NCI-H1048 (cell line): ENCODE results near the gene SRGAP2C.
"Not testable (repeated sequence)": the region's sequence is repeated elsewhere in the genome, so short reads cannot be mapped to it uniquely, and the experiment has no call there.

Experiments used
- DNase-seq: peaks from one replicate; lab custom pipeline; 2025; lab: John Stamatoyannopoulos, UW

The SRGAP2C gene

DNA sequence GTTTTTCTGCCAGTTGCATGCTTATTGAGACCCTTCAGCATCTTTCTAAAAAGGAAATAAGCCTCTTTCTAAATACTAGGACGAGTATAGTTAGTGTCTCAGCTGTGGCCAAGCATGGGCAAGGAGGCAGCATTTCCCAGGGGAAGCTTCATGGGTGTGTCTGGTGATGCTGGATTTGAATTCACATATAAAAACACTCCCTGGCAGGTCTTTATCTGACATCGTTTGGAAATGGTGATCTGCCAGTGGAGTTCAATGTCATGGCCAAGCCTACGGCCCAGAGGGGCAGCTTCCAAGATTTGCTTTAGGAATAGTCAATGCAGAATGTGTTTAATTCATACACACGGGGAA is 94.7 kb downstream of the SRGAP2C start:
- not testable (repeated sequence) for DNase-seq

DNA sequence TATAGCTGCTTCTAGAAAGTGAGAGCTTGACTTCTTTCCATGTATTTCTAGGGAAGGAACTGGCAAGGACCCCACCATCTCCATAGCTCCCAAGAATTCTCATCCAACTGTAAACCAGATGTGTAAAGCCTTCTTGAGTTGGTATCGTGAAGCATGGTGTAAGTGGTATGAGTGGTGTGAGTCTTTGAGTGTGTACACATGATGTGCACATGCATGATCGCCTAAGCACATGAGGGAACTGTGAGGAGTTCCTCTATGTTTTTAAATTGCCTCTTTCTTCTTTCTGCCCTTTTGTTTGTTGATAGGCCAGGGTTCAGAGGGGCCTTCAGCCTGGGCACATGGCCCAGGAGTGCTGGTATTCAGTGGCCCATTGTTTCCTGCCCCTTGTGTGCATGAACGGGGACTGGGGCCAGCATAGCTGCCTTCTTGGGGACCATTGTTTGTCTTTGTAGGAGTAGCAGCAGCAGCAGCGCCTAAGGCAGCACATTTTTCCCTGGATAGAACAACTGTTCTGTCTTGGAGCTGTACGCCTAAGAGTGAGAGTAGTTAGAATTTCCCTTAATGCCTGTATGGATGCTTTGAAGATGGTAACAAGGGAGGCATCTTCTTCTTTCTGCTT is 96.0 kb downstream of the SRGAP2C start:
- DNase-seq = not testable (repeated sequence)

DNA sequence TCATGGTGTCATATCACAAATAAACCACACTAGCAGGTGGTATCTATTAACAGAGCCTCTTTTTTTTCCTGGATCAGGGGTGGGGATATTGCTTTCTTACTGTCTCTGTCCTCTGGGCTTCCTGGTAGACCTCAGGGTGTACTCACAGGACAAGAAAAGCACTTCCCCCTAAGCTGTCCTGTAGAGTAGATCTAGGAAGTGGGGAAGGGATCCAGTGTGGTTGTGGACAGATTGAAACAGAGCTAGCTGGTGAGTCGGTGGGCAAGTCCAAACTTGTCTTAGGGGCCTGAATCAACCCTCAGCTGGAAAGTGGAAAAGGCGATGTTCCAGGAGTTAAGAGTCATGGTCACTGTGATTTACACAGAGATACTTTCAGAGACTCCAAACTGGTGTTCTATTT is 96.7 kb downstream of the SRGAP2C start:
- DNase-seq = not testable (repeated sequence)

DNA sequence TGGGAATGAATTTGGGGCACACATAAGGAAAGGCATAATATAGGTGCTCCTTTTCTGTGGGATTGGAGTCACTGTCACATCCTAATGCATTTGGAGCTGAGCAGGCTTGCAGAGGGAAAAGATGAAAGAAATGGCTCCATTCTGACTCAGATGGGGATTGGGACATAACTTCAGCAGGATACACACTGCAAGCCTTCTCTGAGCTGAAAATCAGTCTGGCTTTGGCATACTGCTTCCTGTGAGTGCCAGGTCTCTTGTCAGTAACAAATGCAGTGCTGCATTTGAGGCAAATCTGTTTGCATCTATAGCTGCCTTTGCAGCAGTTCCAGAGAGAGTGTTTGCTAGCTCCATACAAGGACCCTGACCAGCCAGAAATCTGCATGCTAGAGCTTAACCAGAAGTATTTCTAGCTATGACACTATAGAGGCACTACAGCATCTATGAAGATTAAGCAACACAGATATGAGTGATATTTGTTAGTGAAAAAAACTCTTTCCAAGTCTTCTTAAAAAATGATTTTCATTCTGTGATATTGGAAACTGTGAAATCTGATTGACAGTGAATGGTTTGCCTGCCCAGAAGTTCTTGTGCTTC is 98.9 kb downstream of the SRGAP2C start:
- not testable (repeated sequence) for DNase-seq

DNA sequence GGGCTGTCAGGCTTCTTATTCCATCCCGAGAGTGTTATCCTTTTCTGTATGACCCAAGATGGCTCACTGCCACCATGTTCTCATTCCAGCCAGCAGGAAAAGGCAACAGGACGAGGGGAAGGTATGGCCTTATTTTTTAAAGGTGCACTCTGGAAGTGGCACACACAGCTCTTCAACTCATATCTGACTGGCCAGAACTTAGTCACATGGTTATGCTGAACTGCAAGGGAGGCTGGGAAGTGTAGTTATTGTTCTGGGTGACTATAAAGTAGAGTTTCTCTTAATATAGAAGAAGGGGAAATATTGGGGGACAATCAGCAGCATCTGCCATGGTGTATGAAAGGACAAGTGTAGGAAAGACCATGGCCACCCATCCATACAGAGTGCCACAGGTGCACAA is 107.8 kb downstream of the SRGAP2C start:
- DNase-seq = not testable (repeated sequence)

DNA sequence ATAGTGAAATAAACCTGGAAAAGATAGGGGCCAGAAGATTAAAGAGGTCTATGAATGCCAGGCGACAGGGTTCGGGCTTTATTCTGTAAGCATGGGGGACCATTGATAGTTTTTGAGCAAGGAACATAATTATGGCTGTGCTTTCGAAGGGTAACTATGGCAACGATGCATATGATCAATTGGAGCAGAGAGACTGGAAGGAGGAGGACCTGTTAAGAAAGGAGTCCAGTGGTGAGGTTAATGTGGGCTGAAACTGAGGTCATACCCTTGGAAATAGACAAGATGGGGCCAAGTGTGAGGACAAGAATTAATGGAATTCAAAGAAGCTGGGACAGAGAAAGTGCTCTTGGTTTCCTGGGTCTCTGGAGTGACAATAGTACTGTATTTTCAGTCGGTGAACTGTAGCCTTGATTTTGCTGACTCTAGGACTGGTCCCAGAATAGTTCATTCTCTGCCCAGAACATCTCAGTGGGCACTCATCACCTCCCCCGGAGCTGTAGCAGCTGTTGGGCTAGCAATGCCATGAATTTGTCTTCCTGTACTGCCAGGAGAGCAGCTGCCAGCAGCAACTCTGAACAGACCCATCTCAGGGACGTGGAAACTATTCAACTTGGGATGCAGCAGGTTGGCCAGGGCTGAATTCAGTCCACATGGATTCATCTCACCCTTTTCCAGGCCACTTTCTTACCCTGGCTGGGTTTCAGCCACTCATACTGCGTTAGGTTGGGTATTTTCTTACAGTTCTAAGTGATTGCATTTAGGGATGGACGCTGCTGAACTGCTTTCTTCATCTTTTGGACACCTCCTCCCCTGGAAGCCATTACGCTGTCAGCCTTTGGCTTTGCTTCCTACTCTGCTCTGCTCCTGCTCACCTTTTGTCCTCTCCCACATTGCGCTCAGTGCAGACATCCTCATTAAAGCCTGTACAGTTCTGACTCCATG is 108.8 kb downstream of the SRGAP2C start:
- not testable (repeated sequence) for DNase-seq

DNA sequence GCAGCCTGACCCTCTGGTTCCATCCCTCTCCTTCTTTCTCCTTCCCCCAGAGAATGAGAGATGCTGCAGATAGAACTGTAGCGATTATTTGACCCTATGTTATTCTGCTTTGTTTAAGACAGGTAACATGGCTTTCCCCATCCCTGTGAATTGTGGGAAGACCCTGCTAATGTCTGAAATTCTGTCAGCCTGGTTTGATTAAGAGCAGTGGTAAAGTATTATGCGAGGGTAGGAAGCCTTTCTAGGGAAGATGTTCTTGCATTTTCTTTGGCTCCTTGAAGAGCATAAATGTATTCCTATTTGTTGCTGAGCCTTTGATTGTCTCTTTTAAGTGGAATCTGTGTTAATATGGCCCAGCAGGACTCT is 109.4 kb downstream of the SRGAP2C start:
- not testable (repeated sequence) for DNase-seq

DNA sequence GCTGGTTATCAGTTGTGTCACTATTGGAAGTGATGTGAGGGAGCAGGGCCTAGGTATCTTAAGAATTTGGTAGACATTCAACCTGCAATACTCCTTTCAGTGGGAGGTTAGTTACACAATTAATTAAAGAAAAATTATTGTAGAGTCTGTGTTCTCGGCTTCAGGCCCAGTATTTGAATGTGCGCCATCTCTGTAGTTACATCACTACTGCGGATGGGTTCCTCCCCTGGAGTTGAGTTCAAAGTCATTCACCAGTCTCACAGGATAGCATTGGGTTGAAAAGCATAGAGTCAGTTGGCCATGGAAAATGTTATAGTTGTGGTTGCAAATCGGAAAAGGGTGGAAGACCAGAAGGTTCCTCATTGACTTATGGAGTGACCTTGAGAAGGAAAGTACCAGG is 111.8 kb downstream of the SRGAP2C start:
- not testable (repeated sequence) for DNase-seq

DNA sequence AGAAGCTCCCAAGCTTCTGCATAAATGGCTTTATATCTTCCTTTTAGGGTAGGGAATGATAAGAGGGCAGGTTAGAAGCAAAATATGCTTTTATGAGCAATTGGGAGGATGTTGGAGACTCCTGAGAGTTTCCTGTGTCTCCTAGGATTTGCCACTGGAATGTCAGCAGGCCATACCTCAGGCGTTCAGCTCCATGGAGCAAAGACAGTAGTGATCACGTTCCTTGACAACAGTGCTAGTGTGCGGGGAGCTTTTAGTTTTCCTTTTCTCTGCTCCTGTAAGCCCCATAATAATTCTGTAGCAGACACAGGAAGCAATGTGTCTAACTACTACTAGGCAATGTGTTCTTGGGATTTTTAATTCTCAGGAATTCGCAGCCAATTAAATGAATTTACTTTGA is 113.8 kb downstream of the SRGAP2C start:
- not testable (repeated sequence) for DNase-seq

DNA sequence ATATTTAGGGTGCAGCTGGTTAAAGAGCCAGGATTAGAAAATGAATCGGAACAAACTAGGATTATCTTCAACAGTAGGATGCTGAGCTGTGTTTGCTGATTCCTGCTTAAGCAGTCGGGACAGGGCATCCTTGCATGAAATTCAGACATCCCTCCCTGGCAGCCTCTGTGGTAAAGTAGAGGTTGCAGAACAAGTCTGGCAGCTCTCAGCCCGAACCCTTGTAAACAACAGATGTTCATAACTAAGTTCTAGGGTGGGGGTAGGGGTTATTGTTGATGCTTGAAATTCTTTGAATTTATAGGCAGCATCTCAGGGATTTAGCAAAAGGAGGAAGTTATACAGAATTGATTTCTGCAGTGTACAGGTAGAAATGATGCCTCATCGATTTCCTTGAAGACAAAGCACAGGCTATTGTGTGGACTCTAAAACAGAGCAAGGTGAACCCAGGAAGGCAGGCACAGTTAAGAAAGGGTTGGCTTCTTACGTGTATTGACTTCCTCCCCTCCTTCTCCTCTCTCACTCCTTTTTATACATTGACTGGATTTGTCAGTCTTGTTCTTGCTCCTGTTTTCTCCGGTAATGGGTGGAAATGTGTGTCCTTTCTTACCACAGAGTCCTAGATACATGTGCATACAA is 114.9 kb downstream of the SRGAP2C start:
- not testable (repeated sequence) for DNase-seq

DNA sequence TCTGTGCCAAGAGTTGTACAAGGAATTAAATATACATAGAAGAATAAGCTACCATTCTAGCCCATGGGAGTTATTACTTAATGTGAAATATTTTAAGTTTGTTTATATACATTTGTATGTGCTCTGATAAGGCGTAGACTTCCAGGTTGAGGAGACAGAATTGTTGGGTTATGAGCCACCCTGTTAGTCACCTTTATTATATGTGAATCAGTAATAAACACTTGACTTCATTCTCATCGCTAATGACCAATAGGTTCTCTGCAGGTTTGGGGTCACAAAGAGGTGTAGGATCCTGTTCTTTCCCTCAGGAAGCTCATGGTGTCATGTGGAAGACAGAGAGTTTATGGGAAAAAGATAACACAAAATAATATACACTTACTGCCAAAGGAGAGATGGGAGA is 117.1 kb downstream of the SRGAP2C start:
- DNase-seq = not testable (repeated sequence)

DNA sequence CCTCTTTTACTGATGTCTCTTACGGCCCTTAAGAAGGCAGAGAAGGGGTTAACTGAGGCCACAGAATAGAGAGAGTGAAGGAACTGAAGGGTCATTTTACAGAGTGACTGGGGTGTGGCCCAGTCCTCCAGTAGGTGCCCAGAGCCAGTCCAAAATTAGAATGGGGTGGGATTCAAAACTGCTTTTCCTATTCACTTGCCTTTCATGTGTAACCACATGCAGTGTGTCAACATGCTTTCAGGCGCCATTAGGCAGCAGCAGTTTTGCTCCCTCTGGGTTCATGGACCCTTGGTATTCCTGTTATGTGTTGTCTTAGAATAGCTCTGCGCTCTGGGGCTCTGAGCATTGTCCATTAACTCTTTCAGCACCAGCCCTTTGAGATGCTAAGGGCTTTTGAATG is 123.0 kb downstream of the SRGAP2C start:
- DNase-seq = not testable (repeated sequence)

DNA sequence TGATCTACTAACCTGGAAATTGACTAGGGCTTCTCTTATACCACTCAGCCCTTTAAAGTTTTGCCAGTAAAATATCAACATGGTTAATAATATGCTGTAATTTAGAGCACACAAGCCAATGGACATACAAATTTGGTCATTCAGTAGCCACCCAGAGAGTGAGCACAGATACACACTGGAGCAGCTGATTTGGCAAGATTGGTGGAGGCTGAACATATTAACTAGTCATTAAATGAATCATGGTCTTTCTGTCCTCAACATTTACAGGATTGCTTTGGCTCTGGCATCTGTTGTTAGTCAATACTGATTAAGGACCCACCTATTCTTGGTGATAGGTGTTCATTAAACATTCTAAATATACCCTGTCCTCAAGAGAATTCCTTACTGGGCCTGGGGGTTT is 130.7 kb downstream of the SRGAP2C start:
- DNase-seq = not testable (repeated sequence)

DNA sequence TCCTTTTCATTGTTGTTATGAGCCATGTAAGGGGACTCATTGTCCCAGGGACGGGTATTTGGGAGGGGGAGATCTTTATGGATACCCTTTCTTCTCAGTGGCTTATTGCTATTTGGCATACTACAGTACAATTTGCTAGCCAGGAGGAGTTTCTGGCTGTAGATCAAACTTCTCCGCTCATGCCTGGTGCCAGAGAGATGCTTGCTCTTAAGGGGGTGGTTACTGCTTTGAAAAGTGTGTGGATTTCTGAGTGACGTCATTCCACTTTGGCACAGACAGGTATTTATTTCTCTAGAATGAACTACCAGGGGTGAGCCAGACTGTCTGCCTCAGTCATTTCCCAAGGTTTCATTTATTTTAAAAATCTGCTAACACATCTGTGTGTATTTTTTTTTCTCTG is 131.3 kb downstream of the SRGAP2C start:
- not testable (repeated sequence) for DNase-seq

DNA sequence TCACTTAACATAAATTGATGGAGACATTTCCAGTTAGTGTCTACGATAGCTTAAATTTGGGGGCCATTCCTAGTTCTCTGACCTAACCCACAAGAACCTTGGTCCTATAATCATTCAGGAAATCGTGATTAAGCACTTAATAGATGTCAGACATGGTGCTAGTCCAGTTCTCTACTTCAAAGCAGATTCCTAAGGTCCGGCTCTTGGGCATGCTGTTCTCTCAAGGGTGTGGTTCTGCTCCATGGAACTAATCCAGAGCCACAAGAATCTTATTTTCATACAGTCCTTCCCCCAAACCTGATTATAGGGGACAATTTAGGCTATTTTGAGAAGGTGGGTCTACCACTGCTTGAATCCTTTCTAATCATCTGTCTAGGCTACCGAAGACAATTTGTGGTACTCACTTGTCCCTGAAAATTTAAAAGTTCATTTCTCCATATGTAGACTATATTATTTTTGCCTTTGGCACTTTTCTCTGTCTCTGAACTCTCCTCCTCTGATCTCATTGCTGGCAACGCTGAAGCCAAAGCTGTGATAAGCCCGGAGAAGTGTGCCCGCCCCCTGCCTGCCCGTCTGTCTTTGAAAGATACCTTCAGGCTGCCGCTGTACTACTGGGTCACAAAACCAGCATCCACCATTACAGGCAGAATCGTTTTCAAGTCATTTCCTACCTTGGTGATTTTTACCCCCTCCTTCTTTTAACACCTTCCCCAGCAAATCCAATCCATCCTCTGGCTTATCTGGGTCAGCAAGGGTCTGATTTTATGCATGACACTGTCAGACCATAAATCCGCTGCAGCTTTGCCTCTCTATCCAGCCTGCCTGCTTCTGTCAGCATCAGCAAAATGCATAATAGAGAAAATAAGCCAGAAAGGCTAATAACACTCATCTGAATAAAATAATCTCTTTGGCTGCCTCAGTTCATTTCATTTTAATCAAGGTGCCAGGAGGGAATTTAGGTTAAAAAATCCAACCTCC is 133.0 kb downstream of the SRGAP2C start:
- DNase-seq = not testable (repeated sequence)

DNA sequence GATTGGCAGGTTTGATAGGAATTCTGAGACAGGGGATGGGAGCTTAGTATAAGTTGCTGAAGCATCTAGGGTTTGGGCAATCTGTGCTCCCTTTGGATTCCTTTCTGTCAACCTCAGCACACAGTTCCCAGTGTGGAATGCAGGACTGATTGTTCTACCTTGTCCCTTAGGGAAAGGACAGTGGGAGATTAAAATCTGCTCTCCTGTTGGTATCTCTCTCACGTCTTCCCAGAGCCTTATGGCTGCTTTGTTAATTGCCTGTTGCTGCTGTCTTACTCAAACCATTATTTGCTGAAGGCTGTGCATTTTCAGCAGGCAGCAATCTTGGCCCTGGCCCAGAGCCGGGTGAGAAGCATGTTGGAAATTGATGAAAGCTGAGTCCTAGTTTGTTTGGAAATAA is 133.9 kb downstream of the SRGAP2C start:
- not testable (repeated sequence) for DNase-seq

DNA sequence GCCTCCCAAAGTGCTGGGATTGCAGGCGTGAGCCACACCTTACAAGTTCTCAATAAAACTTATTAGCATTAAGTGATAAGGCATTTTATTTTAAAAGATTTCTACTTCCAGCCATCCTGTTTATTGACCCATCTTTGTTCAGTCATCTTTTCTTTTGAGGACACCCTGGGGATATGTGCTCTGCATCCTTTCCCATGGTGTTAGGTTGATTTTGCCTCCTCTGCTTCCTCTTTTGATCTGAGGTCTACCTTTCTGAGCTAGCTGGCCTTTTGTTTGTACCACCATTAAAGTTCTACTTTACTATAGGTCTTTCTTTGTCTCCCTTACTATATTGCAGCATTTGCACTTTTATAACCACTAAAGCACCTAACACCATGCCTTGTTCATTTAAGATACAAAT is 136.9 kb downstream of the SRGAP2C start:
- DNase-seq = not testable (repeated sequence)

DNA sequence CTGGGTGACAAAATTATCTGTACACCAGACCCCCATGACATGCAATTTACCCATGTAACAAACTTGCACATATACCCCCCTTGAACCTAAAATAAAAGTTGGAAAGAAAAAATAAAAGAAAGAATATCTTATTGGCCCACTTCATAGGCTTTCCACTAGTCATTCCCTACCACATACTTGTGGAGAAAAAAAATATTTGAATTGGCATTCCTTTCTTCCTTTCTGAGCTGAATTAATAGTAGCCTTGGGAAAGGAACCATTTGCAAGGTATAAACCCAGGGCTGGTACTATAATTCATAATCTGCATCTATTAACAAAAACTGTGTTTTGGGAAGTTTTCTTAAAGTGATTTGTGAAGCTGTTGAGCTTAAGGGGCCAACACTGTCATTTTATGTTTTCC is 140.0 kb downstream of the SRGAP2C start:
- DNase-seq = not testable (repeated sequence)

DNA sequence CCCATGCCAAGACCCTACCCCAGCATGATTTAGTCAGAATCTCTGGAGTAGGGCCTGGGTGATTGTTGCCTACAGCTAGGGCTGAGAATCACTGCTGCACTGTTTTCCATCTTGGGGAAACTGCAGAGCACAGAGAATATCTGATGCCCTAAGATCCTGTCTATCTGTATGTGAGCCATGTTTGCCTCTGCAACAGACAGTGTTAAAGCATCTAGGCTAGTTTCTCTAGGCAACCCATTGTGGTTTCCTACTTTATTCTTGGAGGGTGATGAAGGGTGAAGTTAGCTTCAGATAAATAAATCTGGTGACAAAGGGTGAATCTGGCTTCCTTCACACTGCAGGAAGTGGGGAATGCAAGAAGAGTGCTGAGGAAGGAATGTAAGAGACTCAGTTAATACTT is 147.4 kb downstream of the SRGAP2C start:
- DNase-seq = not testable (repeated sequence)

DNA sequence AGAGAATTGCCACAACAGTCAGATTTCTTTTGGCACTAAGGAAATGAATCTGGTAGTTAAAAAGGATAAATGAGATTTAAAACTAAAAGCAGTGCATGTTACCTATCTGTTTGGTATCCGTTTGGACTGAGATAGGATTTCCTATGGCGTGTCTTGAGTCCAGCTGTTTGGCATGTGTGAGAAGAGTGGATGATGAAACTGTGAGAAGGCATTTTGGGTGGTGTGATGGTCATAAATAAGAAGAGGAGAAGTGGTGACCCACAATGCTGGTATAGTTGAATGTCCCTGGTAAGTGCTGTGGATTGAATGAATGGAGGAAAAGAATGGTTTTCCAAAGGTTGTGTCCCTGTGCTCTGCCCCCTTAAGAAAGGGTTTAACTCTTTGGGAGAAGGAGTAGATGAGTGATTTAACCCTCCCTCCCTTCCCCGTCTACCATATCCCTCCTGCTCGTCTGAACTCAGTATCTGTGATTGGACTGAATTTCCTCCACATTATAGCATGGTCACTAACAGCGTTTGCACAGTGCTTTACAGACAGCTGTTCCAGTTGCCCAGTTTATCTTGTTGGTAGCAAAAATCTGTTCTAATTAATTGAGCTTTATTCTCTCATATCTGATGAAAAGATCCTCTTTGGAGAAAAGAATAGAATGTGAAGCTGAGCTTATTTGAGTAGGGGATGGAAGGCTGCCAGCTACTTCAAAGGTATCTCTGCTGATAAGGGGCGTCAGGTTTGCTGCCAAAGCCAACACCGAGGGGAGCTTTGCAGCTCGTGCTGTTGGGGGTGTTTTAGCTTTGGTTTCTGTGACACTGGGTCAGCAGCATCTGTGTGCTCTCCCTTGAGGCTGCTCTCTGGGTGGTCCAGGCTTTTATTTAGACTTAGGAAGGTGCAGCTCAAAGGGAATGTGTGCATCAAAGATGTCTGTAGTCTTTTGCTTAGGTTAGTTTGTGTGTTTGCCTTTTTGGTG is 148.1 kb downstream of the SRGAP2C start:
- DNase-seq = not testable (repeated sequence)
